Measurements from ENCODE around the gene KLHL3.

Gene KLHL3

DNA sequence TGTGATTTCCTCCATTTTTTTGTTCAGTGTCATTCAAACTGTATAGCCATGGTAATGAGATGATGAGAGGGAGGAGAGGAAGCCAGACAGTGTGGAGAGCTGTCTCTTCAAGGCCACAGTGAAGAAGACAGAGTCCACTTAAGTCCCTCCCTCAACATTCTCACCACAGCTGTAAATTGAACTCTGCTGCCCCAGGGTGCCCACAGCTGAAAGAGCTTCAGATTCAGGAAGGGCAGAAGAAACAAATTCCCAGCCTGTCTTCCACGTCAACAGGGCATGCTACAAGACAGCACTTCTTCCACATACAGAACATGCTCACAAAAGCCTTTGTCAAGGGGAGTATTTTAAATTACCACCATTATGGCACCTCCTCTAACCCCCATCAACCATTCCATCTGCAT, 100.4 kb downstream of the KLHL3 start:
- DNase-seq (ENCODE audit: low read depth in 2 of 2) = no peak

DNA sequence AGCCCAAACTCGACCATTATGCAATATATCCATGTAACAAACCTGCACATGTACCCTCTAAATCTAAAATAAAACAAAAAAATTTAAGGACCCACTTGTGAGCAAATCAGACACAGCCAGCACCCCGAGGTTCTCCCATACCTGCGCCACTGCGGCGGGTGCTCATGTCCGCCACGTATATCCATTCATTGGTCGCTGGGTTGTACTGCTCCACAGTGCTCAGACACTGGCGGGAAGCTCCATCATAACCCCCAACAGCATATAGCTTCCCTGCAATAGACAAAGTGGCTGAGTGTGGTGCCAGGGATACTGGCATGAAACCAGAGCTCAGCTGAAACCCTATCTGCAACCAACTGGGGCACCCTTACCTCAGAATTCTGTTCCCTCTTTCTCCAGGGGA, 102.0 kb downstream of the KLHL3 start:
- DNase-seq (ENCODE audit: low read depth in 2 of 2) = no peak

DNA sequence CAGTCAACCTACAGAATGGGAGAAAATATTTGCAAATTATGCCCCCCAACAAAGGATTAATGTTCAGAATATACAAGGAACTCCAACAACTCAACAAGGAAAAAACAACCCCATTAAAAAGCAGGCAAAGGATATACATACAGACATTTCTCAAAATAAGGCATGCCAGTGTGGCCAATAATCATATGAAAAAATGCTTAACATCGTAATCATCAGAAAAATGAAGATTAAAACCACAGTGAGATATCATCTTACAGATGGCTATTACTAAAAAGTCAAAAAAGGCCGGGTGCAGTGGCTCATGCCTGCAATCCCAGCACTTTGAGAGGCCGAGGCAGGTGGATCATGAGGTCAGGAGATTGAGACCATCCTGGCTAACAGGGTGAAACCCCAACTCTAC, 103.2 kb downstream of the KLHL3 start:
- no peak for DNase-seq (ENCODE audit: low read depth in 2 of 2)

DNA sequence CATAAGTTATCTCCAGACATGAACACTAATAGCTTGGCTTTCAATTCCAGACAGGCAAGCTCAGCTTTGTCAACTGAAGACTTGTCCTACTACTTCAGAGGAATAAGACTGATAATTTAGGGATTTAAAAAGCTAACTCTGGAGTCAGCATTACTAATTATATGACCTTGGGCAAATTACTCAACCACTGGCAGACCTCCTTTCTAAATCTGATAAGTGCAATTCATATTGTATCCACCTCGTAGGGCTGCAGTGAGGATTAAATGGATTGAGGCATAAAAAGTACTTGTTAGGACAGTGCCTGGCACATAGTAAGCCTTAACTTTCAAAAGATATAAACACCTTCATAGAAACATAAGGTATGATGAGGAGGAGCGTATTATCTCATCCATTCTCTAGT, 104.4 kb downstream of the KLHL3 start:
- no peak for DNase-seq (ENCODE audit: low read depth in 2 of 2)

DNA sequence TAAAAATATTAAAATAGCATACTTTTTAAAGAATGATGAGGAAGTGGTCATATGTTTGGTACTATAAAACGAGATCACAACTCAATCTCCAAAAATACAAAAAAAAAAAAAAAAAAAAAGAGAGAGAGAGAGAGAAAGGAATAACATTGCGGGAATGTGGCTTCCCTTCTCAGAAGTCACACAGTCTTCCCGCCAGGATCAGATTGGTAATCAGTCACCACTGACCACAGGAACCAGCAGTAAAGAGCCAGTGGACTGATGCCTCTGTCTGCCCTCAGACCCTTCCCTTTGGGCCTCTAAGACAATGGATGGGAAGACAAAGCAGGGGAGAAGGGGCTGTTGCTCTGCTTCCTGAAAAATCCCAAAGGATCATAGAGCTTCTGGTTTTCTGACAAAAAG, 104.9 kb downstream of the KLHL3 start:
- no peak for DNase-seq (ENCODE audit: low read depth in 2 of 2)

DNA sequence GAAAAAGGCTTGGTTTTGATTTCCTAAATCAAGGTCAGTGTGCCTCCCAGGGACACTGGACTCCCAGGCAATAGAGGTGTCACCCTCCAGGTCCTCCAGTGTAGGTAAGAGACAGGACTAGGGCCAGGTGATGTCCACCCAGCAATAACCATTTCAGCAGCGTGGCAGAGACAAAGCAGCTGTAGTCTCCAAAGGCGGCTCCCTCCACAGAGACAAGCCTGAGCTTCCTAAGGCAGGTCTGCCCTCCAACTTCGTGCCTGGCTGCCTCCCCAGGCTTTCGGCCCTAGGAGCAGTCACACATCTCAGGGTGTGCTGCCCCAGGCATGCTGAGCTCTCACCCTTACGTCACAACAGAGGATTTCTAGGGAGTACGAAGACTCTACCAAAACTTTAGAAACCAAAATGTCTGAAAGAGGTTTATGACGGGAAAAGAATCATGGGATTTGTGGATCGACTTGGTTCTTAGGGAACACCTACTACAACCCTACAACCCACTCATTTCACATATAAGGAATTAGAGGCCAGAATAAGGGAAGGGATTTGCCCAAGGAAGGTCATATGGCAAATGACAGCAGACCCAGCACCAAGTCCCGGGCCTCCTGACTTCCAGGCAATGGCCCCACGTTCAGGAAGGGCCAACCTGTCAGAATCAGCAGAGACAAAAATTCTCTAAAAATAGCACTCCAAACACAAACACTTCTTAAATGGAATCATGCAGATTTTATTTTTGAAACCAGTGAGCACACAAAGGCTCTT, 105.5 kb downstream of the KLHL3 start:
- no peak for DNase-seq (ENCODE audit: low read depth in 2 of 2)

DNA sequence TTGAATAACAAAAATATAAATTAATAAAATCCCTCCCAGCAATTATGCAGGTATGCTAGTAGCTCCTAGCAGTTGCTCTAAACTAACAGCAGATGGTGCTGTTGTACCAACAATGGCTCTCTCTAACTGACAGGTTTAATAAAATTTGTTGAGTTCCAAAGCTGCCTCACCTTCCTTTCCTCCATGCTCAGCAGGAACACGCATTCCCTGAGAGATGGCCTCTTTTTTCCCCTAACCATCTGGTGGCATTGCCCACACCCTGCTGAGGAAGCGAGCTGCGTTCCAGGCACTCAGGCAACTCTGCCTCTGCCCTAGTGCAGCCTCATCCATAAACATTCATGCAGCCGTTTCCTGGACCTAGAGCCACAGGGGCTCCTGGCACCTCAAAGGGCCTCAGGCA, 106.2 kb downstream of the KLHL3 start:
- DNase-seq (ENCODE audit: low read depth in 2 of 2) = no peak

DNA sequence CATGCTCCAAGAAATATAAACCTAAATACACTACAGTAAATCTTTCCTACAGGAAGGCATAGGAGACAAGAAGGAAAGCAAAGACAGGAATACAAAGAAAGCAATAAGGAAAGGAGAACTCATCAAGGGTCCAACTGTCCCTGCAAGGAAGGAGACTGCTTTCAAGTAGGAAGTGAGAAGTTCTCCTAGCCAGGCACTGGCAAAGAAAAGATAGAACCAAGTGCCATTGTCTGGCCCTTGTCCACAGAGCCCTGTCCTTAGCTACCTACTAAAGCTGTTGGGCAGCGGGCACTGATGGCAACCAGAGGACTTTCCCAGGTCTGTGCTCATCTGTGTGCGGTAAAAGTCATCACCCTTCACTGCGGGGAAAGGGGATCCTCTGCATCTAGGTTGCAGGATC, 108.2 kb downstream of the KLHL3 start:
- no peak for DNase-seq (ENCODE audit: low read depth in 2 of 2)

DNA sequence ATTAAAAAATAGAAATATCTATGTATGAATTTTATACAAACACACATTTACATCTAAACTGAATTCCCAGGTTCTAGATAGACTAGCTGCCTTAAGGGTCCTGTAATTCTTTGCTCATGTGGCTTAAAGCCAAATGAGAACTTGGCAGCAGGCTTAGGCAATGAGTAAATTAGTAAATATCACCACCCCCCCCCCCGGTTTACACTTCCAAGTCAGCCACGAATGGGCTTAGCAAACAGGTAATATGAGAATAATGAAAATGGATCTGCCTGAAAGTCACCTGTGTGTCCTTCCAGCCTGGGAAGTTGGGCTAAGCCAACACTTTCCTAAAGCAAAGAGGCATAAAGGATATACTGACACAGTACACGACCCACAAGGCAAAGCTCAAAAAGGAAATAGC, 108.6 kb downstream of the KLHL3 start:
- no peak for DNase-seq (ENCODE audit: low read depth in 2 of 2)

DNA sequence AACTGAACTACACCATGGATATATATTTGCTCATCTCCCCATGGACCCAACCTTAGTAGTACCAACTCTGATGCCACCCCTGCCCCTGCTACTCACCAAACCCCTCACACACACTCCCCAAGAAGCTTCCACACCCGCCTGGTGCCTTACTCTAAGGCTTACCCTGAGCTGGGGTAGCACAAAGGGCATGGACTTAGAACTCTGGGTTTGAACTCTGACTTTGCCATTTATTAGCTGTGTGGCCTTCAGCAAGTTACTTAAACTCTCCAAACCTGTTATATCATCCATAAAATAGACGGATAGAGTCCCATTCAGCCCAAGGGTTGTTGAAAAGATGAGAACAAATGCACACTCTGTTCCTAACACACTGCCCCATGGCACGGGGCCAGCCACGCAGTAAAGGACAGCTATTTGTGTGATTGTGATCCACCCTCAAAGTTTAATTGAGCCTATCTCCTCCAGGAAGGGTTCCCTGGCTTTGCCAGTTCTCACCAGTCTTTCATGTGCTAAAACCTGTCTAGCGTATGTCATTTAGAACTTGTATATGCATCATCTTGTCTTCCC, 111.0 kb downstream of the KLHL3 start:
- no peak for DNase-seq (ENCODE audit: low read depth in 2 of 2)

DNA sequence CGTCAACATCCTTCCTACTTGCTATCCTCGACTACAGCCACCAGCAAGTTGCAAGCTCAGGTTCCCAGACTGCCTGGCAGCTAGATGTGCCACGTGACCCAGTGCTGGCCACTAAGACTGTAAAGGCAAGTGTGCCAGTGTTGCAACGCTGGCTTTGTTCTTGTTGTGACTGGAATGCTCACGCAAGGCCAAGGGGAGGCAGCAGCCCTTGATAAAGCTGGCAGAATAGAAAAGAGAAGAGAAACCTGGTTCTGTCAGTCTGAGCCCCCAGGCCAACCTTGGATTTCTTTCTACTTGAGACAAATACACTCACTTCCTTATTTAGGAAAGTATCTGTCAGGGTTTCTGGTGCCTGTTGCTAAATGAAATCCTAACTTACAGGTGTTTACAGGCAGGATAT, 113.0 kb downstream of the KLHL3 start:
- DNase-seq (ENCODE audit: low read depth in 2 of 2) = no peak

DNA sequence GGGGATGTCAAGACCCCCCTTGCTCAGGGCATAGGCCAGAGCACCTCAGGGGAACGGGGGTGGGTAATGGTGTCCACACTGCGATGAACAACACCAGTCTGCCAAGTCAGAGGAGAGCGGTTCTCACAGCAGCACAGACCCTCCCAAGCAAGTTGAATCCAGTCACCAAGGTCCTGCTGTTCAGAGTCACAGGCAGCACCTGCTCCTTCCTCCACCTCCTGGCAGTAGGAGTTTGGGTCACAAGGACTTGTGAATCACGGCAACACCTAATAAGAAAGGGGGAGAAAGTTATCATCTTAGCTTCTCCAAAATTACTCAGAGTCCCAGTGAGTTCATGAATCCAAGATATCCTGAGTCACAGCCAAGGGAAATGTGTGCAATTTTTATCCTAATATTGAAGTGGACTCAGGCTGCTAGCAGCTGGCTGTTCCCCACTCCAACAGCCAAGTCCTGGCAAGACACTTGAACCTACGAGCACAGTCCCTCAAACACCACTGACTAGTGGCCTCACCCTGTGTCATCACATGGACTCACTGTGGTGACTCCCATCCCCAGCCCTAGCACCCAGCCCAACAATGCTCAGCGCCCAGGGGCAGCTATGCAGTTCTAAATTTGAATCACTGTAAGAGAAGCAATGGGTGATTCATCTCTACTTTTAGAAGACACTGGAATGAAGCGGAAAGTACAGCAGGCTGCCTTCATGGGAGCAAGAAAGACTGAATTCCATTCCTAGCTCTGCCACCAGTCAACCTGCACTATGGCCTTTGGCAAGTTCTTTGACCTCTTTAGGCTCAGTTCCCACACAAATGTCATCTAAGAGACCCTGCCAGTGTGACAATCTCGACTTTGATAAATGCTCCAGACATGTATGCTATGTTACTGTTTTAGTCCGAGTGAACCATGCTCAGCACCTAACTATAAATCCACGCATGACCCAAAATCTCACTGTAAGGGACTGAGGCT, 113.7 kb downstream of the KLHL3 start:
- DNase-seq (ENCODE audit: low read depth in 2 of 2) = no peak

DNA sequence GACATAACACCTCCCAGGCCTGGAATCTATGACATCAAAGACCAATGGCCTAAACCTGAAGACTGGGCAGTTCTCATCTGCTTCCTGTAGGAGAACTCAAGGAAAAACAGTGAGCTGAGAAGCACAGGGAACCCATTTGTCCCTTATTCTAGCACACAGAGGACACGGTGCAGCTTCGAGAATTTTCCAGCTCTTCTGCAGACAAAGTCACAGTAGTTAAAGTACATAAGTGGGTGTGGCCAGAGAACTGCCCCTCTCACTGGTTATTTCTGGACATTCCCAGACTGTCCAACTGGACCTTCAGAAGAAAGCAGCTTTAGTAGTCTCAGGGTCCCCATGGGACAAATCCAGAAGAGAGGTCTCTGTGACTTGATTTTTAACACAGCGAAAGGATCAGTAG, 114.6 kb downstream of the KLHL3 start:
- DNase-seq (ENCODE audit: low read depth in 2 of 2) = no peak

DNA sequence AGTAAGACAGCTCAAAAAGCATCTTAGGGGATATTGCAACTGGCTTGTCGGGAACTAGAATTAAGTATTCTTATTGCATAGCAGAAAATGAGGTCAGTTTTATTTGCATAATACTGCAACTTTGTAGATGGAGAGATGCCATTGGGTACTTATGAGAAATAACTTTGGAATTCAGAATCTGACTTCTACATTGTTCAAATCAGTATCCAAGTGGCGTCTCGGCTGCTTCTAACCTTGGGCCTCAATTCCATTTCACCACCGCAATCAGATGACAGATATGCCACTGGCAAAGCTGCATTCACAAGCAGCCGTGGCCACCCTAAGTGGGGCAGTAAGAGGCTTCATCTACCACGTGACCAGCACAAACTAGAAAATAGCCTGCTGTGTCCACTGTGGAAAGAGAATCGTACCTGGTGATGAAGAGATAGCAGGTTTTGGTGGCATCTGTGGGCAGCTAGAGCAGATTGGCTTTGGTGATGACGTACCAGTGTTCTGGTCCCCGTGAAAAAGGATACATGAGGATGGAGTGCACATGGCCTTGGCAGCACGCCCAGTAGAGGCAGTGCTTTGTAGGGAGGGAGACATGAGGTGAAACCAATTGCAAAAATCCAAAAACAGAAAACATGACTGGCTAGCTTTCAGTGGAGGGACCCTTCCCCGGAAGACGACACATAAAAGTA, 116.6 kb downstream of the KLHL3 start:
- DNase-seq (ENCODE audit: low read depth in 2 of 2) = no peak

DNA sequence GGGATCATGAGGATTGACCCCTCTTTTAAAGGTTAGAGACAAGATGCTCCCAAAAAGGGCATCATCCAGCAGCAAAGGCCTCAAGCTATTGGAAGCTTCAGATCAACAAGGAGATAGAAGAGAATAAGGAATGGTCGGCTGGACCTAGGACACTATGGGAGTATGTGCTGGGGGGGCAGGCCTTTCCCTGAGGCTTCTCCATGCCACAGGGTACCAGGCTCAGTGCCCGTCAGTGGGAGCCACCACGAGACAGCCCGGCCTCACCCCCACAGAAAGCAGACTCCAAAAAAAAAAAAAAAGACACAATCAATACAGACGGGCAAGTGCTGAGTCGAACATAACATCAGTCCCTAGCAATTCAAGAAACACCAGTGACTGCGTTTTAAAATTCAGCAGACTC, 117.4 kb downstream of the KLHL3 start:
- DNase-seq (ENCODE audit: low read depth in 2 of 2) = no peak

DNA sequence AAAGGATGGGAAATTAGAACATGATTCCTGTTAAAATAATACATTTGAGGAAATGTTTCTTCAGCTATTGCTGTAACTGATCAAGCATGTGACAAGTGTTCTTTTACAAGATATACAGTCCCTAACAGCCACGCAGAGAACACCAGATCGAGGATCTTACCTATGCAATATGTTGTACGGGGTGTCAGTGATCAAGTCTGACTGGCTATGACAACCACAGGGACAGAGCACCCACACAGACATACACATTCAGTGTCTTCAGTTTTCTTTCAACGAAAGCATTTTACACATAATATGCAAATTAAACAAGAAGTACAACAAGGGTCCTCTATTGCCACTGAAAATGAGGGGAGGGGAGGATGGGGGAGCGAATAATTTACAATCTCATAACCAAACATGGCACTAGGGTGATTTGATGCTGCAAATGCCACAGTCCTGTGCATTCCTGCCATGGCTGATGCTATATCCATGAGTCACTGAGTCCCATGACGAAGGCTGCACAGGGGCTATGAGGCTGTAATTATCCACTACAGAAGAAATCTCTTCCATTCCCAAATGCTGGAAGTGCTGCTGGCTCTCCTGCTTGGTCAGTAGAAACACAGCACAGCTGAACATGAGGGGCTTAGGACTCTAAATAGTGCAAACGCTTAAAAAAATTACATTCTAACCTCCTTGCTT, 118.2 kb downstream of the KLHL3 start:
- no peak for DNase-seq (ENCODE audit: low read depth in 2 of 2)

DNA sequence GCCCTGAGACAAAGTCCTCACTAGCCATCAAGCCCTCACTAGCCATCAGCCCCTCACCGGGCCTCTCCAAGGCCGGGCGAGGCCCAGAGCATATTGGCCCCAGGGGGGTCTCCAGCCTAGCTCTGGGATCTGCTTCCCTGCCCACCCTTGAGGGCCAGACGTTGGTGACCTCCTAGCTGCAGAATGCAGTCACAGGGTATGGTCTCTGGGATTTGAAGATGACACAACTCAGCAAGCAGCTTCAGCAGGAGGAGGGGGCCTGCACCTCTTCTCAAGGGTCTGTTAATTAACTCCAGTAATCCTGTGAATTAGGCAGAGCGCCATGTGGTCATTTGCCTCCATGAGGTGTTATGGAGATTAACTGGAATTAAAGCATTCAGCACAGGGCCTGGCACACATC, 119.8 kb downstream of the KLHL3 start:
- DNase-seq (ENCODE audit: low read depth in 2 of 2) = no peak

DNA sequence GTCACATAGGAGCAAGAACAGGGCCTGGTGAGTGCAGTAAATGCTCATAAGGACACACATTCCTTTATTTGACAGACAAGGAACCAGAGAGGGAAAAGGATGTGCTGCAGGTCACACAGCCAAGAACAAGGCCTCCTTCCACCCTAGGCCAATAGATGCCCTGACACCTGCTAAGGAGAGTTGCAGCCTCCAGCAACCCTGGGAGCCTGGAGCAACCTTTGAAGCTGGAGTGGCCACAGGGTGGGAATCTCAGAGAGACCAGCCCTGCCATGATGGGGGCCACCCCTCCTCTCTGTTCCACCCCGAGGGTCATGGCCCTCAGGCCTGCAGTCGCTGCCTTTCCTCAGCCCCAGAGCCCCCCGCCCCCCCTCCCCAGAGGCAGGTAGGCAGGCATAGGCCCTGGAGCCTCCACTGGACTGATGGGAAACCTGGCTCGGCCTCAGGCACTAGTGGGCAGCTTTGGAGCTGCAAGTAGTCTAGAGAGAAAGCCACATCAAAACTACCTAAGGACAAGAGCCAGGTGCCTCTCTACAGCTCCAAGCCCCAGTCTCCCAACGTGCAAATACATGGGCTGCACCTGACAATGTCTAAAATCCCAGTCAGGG, 120.6 kb downstream of the KLHL3 start:
- no peak for DNase-seq (ENCODE audit: low read depth in 2 of 2)

DNA sequence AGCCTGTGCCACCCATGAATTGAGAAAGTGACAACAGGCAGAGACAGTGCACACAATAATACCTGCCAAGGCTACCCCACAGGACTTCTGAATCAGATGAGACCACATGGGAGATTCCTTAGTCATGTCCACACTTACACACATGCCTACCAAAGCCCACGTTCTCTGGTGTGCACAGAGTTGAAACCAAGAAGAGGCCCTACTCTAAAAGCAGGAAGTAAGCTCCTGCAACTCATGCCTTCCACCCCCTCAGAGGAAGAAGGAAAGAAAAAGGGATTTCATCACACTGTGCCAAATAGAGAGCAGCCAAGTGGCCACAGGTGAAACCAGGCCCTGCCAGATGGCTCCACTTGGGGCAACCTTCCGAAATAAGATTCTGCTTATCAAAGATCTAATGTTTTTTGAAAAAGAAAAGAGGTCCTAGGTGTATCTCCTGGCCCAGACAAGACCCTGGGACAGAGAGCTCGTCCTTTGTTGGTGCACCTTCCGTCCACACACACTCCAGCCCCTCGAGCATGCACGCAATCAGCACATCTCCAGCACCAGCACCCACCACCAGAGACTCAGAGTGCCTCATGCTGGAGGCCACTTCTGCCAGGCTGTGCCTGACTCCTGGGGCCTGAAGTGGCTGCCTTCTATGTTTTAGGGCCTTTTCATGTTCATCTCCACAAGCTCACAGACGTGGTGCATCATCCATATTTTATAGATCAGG, 122.2 kb downstream of the KLHL3 start:
- DNase-seq (ENCODE audit: low read depth in 2 of 2) = no peak

DNA sequence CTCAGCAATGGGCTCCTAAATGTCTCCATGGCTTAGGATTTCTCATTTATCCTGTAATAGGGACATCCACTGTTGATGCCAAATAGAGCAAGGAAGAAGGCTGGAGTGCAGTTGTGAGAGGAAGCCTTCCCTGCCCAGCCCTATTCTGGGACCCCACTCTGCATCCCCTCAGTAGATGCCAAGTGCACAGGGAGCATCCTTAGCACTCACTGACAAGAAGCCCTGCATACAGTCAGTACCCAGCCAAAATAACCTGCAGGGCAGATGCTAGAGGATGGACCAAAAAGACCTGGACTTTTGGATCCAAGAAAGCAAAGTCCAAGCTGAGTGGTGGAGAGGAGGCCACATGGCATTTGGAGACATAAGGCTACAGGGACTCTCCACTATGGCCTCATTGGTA, 123.3 kb downstream of the KLHL3 start:
- DNase-seq (ENCODE audit: low read depth in 2 of 2) = no peak

All from stimulated activated CD8-positive, alpha-beta memory T cell treated with anti-CD3 and anti-CD28 coated beads, Interleukin-2, amount 100 ng/mL, for 48 hours (primary cell).